ENCODE measurements around the gene COMMD4.
"Not testable (repeated sequence)": the region's sequence is repeated elsewhere in the genome, so short reads cannot be mapped to it uniquely, and the experiment has no call there.

DNA sequence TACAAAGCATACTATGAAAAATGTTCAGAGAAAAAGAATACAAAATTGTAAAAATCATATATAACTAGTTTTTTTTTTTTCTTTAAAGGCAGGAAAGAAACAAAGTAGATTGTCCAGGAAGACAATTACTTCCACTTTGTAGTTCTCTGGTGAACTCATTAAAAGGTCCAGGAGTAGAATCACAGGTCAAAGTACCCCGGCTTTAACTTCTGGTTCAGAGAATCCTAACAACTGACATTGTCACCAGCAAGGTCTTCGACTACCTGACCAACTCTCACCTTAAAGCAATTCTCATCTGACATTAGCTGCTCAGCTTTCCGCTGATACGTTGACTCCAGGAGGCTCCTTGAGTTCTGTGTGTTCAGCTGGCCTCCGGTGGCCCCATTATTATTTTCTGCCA is 48.1 kb downstream of the COMMD4 start:
- not testable (repeated sequence) for TF ChIP-seq POLR2A, POLR2AphosphoS5, EP300 (IDR thresholded peaks at IDR 0.05)
- TF ChIP-seq, protein P1, sequence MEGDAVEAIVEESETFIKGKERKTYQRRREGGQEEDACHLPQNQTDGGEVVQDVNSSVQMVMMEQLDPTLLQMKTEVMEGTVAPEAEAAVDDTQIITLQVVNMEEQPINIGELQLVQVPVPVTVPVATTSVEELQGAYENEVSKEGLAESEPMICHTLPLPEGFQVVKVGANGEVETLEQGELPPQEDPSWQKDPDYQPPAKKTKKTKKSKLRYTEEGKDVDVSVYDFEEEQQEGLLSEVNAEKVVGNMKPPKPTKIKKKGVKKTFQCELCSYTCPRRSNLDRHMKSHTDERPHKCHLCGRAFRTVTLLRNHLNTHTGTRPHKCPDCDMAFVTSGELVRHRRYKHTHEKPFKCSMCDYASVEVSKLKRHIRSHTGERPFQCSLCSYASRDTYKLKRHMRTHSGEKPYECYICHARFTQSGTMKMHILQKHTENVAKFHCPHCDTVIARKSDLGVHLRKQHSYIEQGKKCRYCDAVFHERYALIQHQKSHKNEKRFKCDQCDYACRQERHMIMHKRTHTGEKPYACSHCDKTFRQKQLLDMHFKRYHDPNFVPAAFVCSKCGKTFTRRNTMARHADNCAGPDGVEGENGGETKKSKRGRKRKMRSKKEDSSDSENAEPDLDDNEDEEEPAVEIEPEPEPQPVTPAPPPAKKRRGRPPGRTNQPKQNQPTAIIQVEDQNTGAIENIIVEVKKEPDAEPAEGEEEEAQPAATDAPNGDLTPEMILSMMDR (IDR thresholded peaks at IDR 0.05): not testable (repeated sequence)
